ENCODE measurements around the gene GPR50. TPM values are rescaled to one million over a fixed set of nuclear protein-coding genes. Genes with fewer than 3 reads are reported as not detected.

Gene GPR50
- total and polyA plus RNA-seq, 2 of the 8 experiments (the other 6 are each of a cell fraction or from before 2014, with no cell fraction given): 1.6 to 1.9 TPM

DNA sequence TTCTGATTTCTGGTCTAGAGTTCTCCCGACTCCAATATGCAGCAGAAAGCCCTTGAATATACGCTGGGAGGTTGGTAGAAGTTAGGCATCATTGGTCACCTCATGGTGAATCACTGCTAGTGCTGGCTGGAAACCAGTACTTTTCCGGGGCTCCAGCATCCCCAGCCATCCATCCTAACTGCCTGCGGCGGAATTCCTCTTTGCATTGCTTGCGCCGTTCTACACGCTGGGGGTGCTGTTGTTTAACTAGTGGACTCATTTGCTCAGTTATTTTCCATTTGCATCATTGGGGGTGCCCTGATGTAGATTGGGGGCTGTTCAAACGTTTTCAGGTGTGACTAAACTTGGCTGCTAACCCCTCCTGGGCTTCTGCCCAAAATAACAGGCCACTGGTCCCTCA is 23.3 kb upstream of the GPR50 start (continued):
- no peak for TF ChIP-seq CHD1 (IDR thresholded peaks at IDR 0.05; ENCODE audit: low read depth, low read length)
- TF ChIP-seq, protein P1, sequence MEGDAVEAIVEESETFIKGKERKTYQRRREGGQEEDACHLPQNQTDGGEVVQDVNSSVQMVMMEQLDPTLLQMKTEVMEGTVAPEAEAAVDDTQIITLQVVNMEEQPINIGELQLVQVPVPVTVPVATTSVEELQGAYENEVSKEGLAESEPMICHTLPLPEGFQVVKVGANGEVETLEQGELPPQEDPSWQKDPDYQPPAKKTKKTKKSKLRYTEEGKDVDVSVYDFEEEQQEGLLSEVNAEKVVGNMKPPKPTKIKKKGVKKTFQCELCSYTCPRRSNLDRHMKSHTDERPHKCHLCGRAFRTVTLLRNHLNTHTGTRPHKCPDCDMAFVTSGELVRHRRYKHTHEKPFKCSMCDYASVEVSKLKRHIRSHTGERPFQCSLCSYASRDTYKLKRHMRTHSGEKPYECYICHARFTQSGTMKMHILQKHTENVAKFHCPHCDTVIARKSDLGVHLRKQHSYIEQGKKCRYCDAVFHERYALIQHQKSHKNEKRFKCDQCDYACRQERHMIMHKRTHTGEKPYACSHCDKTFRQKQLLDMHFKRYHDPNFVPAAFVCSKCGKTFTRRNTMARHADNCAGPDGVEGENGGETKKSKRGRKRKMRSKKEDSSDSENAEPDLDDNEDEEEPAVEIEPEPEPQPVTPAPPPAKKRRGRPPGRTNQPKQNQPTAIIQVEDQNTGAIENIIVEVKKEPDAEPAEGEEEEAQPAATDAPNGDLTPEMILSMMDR (IDR thresholded peaks at IDR 0.05; ENCODE audit: control extremely low read depth in 1 of 3, insufficient read depth in 1 of 3, low read depth in 1 of 3, low read length in 3 of 3): peak; percentile 35 to 52 (median 43)
- no peak for TF ChIP-seq CHD2 (IDR thresholded peaks at IDR 0.05; ENCODE audit: low read length)
- TF ChIP-seq TEAD4 (IDR thresholded peaks at IDR 0.05; ENCODE audit: low read depth, low read length): peak; percentile 63; the same call in 1 of the 2 replicates
